PC-3 (cell line): ENCODE results near the gene SMG6. TPM values are rescaled to one million over a fixed set of nuclear protein-coding genes. Genes with fewer than 3 reads are reported as not detected.

Experiments
- ATAC-seq: fragments of 200-7000 bp; cut with Tn5 transposase; 2 replicates; pipeline ENCODE4 v1.9.1; 2020; ENCODE audit warnings: mild to moderate bottlenecking, moderate library complexity
- BruUV-seq: library from RNA; stranded (reverse); fragments of 400-500 nt; replicated peaks from 2 replicates; lab custom pipeline; 2021; lab: Mats Ljungman, UMichigan
- CTCF ChIA-PET: fragments of 300-600 bp; sonication (Branson Sonifier 250); formaldehyde crosslinking; loops from one replicate; lab custom pipeline; 2022; ENCODE audit warnings: antibody characterized with exemption; lab: Charles Lee
- POLR2A ChIA-PET: fragments of 300-600 bp; sonication (Branson Sonifier 250); formaldehyde crosslinking; loops from one replicate; lab custom pipeline; 2022; ENCODE audit warnings: antibody characterized with exemption; ENCODE audit not compliant: unreplicated experiment; lab: Charles Lee
- DNase-seq: peaks from one replicate; pipeline ENCODE4 v3.0.0-alpha.2; 2015
- H2AFZ ChIP-seq: fragments of 300-600 bp; sonication (generic); 2 replicates; pipeline ENCODE4 v1.6.0; 2016; ENCODE audit warnings: antibody characterized with exemption, low read length
- H3F3A ChIP-seq: fragments of 300-600 bp; sonication (generic); one replicate; pipeline ENCODE4 v1.6.0; 2017; ENCODE audit warnings: antibody characterized with exemption, low read length, control low read depth, mild to moderate bottlenecking; ENCODE audit not compliant: unreplicated experiment
- H3K27ac ChIP-seq: fragments of 300-600 bp; sonication (generic); 2 replicates; pipeline ENCODE4 v1.5.1; 2016; ENCODE audit warnings: mild to moderate bottlenecking, low read length
- H3K27me3 ChIP-seq: fragments of 300-600 bp; sonication (generic); 2 replicates; pipeline ENCODE4 v1.6.1; 2016; ENCODE audit warnings: low read length, mixed read lengths
- H3K36me3 ChIP-seq: fragments of 300-600 bp; sonication (generic); 2 replicates; pipeline ENCODE4 v1.6.1; 2016; ENCODE audit warnings: low read depth, mixed run types, low read length, mixed read lengths
- H3K4me1 ChIP-seq: fragments of 300-600 bp; sonication (generic); 2 replicates; pipeline ENCODE4 v1.5.1; 2016; ENCODE audit warnings: low read length; ENCODE audit not compliant: insufficient read depth
- H3K4me2 ChIP-seq: fragments of 300-600 bp; sonication (generic); 2 replicates; pipeline ENCODE4 v1.6.0; 2016; ENCODE audit warnings: low read length
- H3K4me3 ChIP-seq: fragments of 300-600 bp; sonication (generic); 2 replicates; pipeline ENCODE4 v1.5.1; 2016; ENCODE audit warnings: mild to moderate bottlenecking, low read length, mixed read lengths
- H3K79me2 ChIP-seq: fragments of 300-600 bp; sonication (generic); 2 replicates; pipeline ENCODE4 v1.6.1; 2017; ENCODE audit warnings: low read length, mixed read lengths
- H3K9ac ChIP-seq: fragments of 300-600 bp; sonication (generic); 2 replicates; pipeline ENCODE4 v1.6.0; 2016; ENCODE audit warnings: mild to moderate bottlenecking, low read length
- H3K9me2 ChIP-seq: fragments of 300-600 bp; sonication (generic); replicated peaks from 2 replicates; pipeline ENCODE4 v1.6.1; 2016; ENCODE audit warnings: mixed run types, low read length, mixed read lengths
- H3K9me3 ChIP-seq: fragments of 300-600 bp; sonication (generic); 2 replicates; pipeline ENCODE4 v1.6.1; 2016; ENCODE audit warnings: low read length, mixed read lengths
- H4K20me1 ChIP-seq: fragments of 300-600 bp; sonication (generic); 2 replicates; pipeline ENCODE4 v1.6.1; 2016; ENCODE audit warnings: low read length, mixed read lengths
- EZH2 ChIP-seq: fragments of 300-600 bp; sonication (generic); IDR thresholded peaks from one replicate; pipeline ENCODE4 v1.6.1; 2017; ENCODE audit warnings: antibody characterized with exemption, mild to moderate bottlenecking, low read length; ENCODE audit not compliant: unreplicated experiment
- EZH2phosphoT487 ChIP-seq: fragments of 300-600 bp; sonication (generic); IDR thresholded peaks from 2 replicates; pipeline ENCODE4 v1.6.1; 2018; ENCODE audit warnings: mild to moderate bottlenecking, antibody characterized with exemption, low read length, borderline replicate concordance
- intact Hi-C: fragments of 100-400 bp; cut with micrococcal nuclease; formaldehyde crosslinking; loops from 2 replicates; pipeline ENCODE4 v1.9.0; 2023
- total RNA-seq: library from RNA; depleted of rRNA; stranded (reverse); fragments of >200 nt; gene quantifications from 2 replicates; pipeline ENCODE4 v1.2.3, GENCODE V29; 2014
- TF ChIP-seq, protein P1 (sequence below): fragments of 300-600 bp; sonication (generic); conservative IDR thresholded peaks from 2 replicates; pipeline ENCODE4 v1.5.1; 2017; ENCODE audit warnings: antibody characterized with exemption, low read depth, mild to moderate bottlenecking, low read length

The SMG6 gene
- total RNA-seq, 1 experiment from 2014 or later = 13.4 TPM

DNA sequence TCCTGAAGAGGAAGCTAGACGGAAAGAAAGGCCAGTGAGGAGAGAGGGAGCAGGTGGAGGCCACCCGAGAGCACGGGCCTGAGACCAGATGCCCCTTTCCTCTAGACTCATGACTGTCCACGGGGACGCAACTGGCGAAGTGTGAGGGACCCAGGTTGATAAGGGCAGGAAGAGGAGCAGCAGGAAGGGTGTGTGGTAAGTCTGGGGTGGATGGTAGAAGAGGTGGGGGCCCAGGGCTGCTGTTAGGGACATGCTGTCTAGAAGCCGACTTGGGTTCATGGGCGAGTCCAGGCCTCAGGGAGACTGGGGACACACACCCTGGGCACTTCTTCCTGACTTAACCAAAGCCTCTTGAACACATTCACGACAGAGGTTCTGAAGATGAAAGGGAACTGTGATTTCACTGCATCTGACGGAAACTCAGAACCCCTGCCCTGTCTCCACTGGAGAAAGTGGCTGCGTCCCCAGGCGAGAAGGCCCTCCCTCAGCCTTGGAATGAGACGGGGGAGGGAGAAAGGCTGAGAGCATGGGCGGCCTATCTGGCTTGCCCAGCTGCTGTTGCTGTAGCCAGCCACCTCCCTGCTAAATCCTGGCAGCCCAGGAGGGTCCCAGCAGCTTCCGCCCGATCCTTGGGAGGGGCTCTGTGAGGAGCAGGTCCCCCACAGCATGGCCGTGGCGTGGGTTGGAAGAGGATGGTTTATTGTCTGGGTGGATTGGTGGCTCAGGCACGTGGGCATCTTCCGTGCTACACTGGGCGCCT lies 242.7 kb downstream of the SMG6 start:
- Histone ChIP-seq H3K27ac (no peak overlapping the region), H3K27me3 (no peaks in the 10 kb centered on the region), H3K4me2 (no peak overlapping the region), H4K20me1 (no peaks in the 10 kb centered on the region), H3K4me3 (no peak overlapping the region), H3K4me1 (no peaks in the 10 kb centered on the region), H3K9me3 (no peaks in the 10 kb centered on the region), H3K79me2 (no peaks in the 10 kb centered on the region), H3K36me3 (no peaks in the 10 kb centered on the region), H3F3A (no peaks in the 10 kb centered on the region), H3K9ac (no peak overlapping the region), H2AFZ (no peak overlapping the region), H3K9me2 (no peaks in the 10 kb centered on the region)
- TF ChIP-seq, protein P1, sequence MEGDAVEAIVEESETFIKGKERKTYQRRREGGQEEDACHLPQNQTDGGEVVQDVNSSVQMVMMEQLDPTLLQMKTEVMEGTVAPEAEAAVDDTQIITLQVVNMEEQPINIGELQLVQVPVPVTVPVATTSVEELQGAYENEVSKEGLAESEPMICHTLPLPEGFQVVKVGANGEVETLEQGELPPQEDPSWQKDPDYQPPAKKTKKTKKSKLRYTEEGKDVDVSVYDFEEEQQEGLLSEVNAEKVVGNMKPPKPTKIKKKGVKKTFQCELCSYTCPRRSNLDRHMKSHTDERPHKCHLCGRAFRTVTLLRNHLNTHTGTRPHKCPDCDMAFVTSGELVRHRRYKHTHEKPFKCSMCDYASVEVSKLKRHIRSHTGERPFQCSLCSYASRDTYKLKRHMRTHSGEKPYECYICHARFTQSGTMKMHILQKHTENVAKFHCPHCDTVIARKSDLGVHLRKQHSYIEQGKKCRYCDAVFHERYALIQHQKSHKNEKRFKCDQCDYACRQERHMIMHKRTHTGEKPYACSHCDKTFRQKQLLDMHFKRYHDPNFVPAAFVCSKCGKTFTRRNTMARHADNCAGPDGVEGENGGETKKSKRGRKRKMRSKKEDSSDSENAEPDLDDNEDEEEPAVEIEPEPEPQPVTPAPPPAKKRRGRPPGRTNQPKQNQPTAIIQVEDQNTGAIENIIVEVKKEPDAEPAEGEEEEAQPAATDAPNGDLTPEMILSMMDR = no peak
- TF ChIP-seq EZH2 (no peak), EZH2phosphoT487 (no peak)
- DNase-seq = no peak
- no TSS peak for BruUV-seq
- POLR2A ChIA-PET = no interaction called here
- ATAC-seq = no peak
- CTCF ChIA-PET = no interaction called here
- intact Hi-C loops = no loop called here

DNA sequence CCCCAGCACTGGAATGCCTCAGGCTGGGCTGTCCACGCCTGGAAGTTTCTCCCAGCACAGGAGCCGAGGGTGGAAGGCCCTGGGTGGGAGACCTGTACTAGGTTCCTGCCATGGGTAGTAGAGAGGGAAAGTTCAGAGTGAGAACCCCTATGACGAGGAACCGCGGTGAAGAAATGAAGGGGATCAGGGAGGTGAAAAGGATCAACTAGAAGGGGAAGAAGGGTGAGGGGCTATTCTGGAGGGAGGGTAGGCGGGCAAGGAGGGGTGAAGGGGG lies 243.3 kb downstream of the SMG6 start:
- no peaks in the 10 kb centered on the region for H3K4me1 ChIP-seq
- no peaks in the 10 kb centered on the region for H4K20me1 ChIP-seq
- H3F3A ChIP-seq = no peaks in the 10 kb centered on the region
- H3K79me2 ChIP-seq = no peaks in the 10 kb centered on the region
- no peak overlapping the region for H3K4me2 ChIP-seq
- CTCF ChIA-PET = no interaction called here
- POLR2A ChIA-PET = no interaction called here
- H3K27ac ChIP-seq = no peak overlapping the region
- H3K9me3 ChIP-seq = no peaks in the 10 kb centered on the region
- BruUV-seq = no TSS peak
- DNase-seq (no peak), ATAC-seq (no peak)
- H2AFZ ChIP-seq = no peak overlapping the region
- H3K9me2 ChIP-seq = no peaks in the 10 kb centered on the region
- H3K36me3 ChIP-seq = no peaks in the 10 kb centered on the region
- no peak overlapping the region for H3K9ac ChIP-seq
- H3K4me3 ChIP-seq = no peak overlapping the region
- H3K27me3 ChIP-seq = no peaks in the 10 kb centered on the region
- TF ChIP-seq EZH2phosphoT487 (no peak), EZH2 (no peak)
- TF ChIP-seq, protein P1 = no peak
- intact Hi-C loops = no loop called here
